Panc1 (cell line): ENCODE measurements around the gene SPACA7. TPM values are rescaled to one million over a fixed set of nuclear protein-coding genes. Genes with fewer than 3 reads are reported as not detected.

Source experiments
- ATAC-seq: fragments of 200-7000 bp; cut with Tn5 transposase; 2 replicates; pipeline ENCODE4 v1.9.1; 2020; ENCODE audit warnings: mild to moderate bottlenecking, moderate library complexity
- BruUV-seq: library from RNA; stranded (reverse); fragments of 400-500 nt; replicated peaks from 2 replicates; lab custom pipeline; 2021; lab: Mats Ljungman, UMichigan
- CTCF ChIA-PET: fragments of 300-600 bp; sonication (Branson Sonifier 250); formaldehyde crosslinking; loops from one replicate; lab custom pipeline; 2022; ENCODE audit warnings: antibody characterized with exemption; lab: Charles Lee
- POLR2A ChIA-PET: fragments of 300-600 bp; sonication (Branson Sonifier 250); formaldehyde crosslinking; loops from one replicate; lab custom pipeline; 2022; ENCODE audit warnings: antibody characterized with exemption; lab: Charles Lee
- DNase-seq: peaks from one replicate; pipeline ENCODE4 v3.0.0-alpha.2; 2010; ENCODE audit warnings: low read depth, low spot score
- H3K27ac ChIP-seq: 2 replicates; pipeline ENCODE4 v1.5.1; 2011; ENCODE audit warnings: mild to moderate bottlenecking, low read length, inconsistent platforms
- H3K27me3 ChIP-seq: fragments of 200-500 bp; sonication (Bioruptor generic); 2 replicates; pipeline ENCODE4 v1.6.0; 2014; ENCODE audit warnings: low read length, inconsistent platforms; ENCODE audit not compliant: control insufficient read depth, insufficient read depth
- H3K36me3 ChIP-seq: fragments of 200-500 bp; sonication (Bioruptor generic); 2 replicates; pipeline ENCODE4 v1.5.1; 2014; ENCODE audit warnings: inconsistent platforms, mild to moderate bottlenecking, low read length, moderate library complexity; ENCODE audit not compliant: control insufficient read depth, insufficient read depth
- H3K4me1 ChIP-seq: 2 replicates; pipeline ENCODE4 v1.5.1; 2011; ENCODE audit warnings: inconsistent platforms, mild to moderate bottlenecking, low read length, moderate library complexity; ENCODE audit not compliant: control insufficient read depth, insufficient read depth
- H3K4me3 ChIP-seq, 2 experiments: 2 replicates each; pipeline ENCODE4 v1.5.1; 2011 to 2012; ENCODE audit warnings: low read depth in 2 of 2, low read length in 2 of 2, mild to moderate bottlenecking in 2 of 2, inconsistent platforms in 1 of 2, moderate library complexity in 1 of 2
- H3K9me3 ChIP-seq: fragments of 200-500 bp; sonication (Bioruptor generic); 2 replicates; pipeline ENCODE4 v1.5.1; 2014; ENCODE audit warnings: low read depth, mild to moderate bottlenecking, inconsistent platforms, low read length, moderate library complexity; ENCODE audit not compliant: control insufficient read depth, insufficient read depth
- POLR2AphosphoS5 ChIP-seq: IDR thresholded peaks from 2 replicates; pipeline ENCODE4 v1.6.1; 2012; ENCODE audit warnings: mild to moderate bottlenecking, low read depth, low read length, moderate library complexity
- SIN3A ChIP-seq: IDR thresholded peaks from 2 replicates; pipeline ENCODE4 v1.6.1; 2012; ENCODE audit warnings: low read depth, mild to moderate bottlenecking, low read length, moderate library complexity, borderline replicate concordance; ENCODE audit not compliant: insufficient read depth
- TCF7L2 ChIP-seq: IDR thresholded peaks from 2 replicates; pipeline ENCODE4 v1.6.1; 2011; ENCODE audit warnings: mild to moderate bottlenecking, low read depth, low read length, inconsistent platforms
- in situ Hi-C: cut with HindIII; loops from 2 replicates; pipeline ENCODE4 v1.10.0; 2016; ENCODE audit warnings: low sequenced_read_pairs, low pct_unique_long_range_greater_than_20kb
- intact Hi-C: fragments of 100-400 bp; cut with micrococcal nuclease; formaldehyde crosslinking; loops from one replicate; pipeline ENCODE4 v1.10.0; 2022; ENCODE audit not compliant: unreplicated experiment
- total RNA-seq: library from RNA; stranded (reverse); gene quantifications from one replicate; pipeline ENCODE4 v1.2.1, GENCODE V29; 2021; ENCODE audit not compliant: unreplicated experiment
- TF ChIP-seq, protein P1 (sequence below), 2 experiments: IDR thresholded peaks; 2 replicates each; pipeline ENCODE4 v1.6.1; 2011 to 2012; ENCODE audit warnings: low read depth in 2 of 2, control low read depth in 1 of 2, low read length in 1 of 2, mild to moderate bottlenecking in 1 of 2, moderate library complexity in 1 of 2; ENCODE audit not compliant: insufficient read depth in 1 of 2
- TF ChIP-seq, protein P2 (sequence below): fragments of 450-650 bp; IDR thresholded peaks from 2 replicates; pipeline ENCODE4 v1.5.1; 2017; ENCODE audit warnings: mild to moderate bottlenecking

Gene SPACA7
- total RNA-seq, 1 experiment from 2014 or later, result not detected

DNA sequence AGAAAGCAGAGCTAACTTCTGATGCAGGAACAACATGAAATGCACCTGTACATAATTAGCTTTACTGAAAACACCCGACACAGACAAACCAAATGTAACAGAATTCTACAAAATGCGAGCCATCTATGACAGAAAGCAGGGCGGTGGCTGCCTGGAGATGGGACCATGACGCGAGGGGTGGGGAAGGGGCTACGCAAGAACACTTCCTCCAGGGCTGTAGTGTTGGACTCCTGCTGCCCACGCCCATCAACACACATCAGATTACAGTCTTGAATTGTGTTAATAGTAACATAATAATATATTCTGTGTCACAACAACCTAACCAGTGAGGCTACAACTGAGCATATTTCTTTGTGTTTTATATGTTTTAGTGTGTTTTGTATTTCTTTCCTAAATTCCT, 103.2 kb downstream of the SPACA7 start:
- intact Hi-C loops (no loop called here), in situ Hi-C loops (no loop called here)
- DNase-seq, result no peak
- H3K27me3 ChIP-seq, result no peaks in the 10 kb centered on the region
- no peaks in the 10 kb centered on the region for H3K9me3 ChIP-seq
- no peak overlapping the region for H3K4me3 ChIP-seq
- ChIA-PET POLR2A (no interaction called here), CTCF (no interaction called here)
- H3K36me3 ChIP-seq, result no peaks in the 10 kb centered on the region
- no peaks in the 10 kb centered on the region for H3K4me1 ChIP-seq
- no peak for ATAC-seq
- no TSS peak for BruUV-seq
- H3K27ac ChIP-seq, result no peak overlapping the region
- no peak for TF ChIP-seq TCF7L2
- TF ChIP-seq, protein P1, sequence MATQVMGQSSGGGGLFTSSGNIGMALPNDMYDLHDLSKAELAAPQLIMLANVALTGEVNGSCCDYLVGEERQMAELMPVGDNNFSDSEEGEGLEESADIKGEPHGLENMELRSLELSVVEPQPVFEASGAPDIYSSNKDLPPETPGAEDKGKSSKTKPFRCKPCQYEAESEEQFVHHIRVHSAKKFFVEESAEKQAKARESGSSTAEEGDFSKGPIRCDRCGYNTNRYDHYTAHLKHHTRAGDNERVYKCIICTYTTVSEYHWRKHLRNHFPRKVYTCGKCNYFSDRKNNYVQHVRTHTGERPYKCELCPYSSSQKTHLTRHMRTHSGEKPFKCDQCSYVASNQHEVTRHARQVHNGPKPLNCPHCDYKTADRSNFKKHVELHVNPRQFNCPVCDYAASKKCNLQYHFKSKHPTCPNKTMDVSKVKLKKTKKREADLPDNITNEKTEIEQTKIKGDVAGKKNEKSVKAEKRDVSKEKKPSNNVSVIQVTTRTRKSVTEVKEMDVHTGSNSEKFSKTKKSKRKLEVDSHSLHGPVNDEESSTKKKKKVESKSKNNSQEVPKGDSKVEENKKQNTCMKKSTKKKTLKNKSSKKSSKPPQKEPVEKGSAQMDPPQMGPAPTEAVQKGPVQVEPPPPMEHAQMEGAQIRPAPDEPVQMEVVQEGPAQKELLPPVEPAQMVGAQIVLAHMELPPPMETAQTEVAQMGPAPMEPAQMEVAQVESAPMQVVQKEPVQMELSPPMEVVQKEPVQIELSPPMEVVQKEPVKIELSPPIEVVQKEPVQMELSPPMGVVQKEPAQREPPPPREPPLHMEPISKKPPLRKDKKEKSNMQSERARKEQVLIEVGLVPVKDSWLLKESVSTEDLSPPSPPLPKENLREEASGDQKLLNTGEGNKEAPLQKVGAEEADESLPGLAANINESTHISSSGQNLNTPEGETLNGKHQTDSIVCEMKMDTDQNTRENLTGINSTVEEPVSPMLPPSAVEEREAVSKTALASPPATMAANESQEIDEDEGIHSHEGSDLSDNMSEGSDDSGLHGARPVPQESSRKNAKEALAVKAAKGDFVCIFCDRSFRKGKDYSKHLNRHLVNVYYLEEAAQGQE (IDR thresholded peaks at IDR 0.05; ENCODE audit: insufficient read depth in 1 of 2, low read depth in 2 of 2, low read length in 1 of 2), result no peak
- no peak for TF ChIP-seq POLR2AphosphoS5
- TF ChIP-seq, protein P2, sequence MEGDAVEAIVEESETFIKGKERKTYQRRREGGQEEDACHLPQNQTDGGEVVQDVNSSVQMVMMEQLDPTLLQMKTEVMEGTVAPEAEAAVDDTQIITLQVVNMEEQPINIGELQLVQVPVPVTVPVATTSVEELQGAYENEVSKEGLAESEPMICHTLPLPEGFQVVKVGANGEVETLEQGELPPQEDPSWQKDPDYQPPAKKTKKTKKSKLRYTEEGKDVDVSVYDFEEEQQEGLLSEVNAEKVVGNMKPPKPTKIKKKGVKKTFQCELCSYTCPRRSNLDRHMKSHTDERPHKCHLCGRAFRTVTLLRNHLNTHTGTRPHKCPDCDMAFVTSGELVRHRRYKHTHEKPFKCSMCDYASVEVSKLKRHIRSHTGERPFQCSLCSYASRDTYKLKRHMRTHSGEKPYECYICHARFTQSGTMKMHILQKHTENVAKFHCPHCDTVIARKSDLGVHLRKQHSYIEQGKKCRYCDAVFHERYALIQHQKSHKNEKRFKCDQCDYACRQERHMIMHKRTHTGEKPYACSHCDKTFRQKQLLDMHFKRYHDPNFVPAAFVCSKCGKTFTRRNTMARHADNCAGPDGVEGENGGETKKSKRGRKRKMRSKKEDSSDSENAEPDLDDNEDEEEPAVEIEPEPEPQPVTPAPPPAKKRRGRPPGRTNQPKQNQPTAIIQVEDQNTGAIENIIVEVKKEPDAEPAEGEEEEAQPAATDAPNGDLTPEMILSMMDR, result no peak
- no peak for TF ChIP-seq SIN3A

DNA sequence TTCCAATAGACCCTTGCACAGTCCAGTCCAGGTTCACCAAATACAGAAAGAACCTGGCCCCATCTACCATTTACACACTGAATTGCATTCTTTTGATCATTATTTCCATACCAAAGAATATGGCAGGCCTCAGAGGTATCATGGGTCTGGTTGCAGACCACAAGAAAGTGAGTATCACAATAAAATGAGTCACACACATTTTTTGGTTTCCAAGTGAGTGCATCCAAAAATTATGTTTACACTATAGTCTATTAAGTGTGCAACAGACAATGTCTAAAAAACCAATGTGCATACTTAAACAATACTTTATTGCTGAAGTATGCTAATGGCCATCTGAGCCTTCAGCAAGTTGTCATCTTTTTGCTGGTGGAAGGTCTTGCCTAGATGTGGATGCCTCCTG, 105.3 kb downstream of the SPACA7 start:
- TF ChIP-seq, protein P2, result no peak
- TF ChIP-seq, protein P1 (IDR thresholded peaks at IDR 0.05; ENCODE audit: insufficient read depth in 1 of 2, low read depth in 2 of 2, low read length in 1 of 2), result no peak
- TF ChIP-seq TCF7L2 (no peak), POLR2AphosphoS5 (no peak), SIN3A (no peak)
- no peak overlapping the region for H3K27ac ChIP-seq

More for the DNA sequence above, 105.3 kb downstream of the SPACA7 start:
- no peaks in the 10 kb centered on the region for H3K27me3 ChIP-seq
- in situ Hi-C loops (no loop called here), intact Hi-C loops (no loop called here)
- ChIA-PET CTCF (no interaction called here), POLR2A (no interaction called here)
- H3K36me3 ChIP-seq, result no peaks in the 10 kb centered on the region
- H3K4me1 ChIP-seq, result no peaks in the 10 kb centered on the region
- ATAC-seq (no peak), DNase-seq (no peak)
- H3K9me3 ChIP-seq, result no peaks in the 10 kb centered on the region
- H3K4me3 ChIP-seq, result no peak overlapping the region
- no TSS peak for BruUV-seq
